Heart right ventricle (tissue), 16 donors: ENCODE measurements around the gene HLA-DRB1. TPM values are rescaled to one million over a fixed set of nuclear protein-coding genes. Genes with fewer than 3 reads are reported as not detected.

Source experiments
- ATAC-seq, 8 donors: fragments of 200-7000 bp; cut with Tn5 transposase; one replicate each; pipeline ENCODE4 v1.9.1; 2020; ENCODE audit warnings: mild to moderate bottlenecking in 8 of 8, moderate library complexity in 8 of 8, moderate number of reproducible peaks in 1 of 8
- DNase-seq, 2 donors: peaks; one replicate each; pipeline ENCODE4 v3.0.0-alpha.2; 2020
- H3K27ac ChIP-seq, 10 donors: fragments of 200-600 bp; sonication (generic) in 2 of 10; one replicate each; pipeline versions ENCODE4 v1.5.0 to v1.8.0; 2020 to 2022; ENCODE audit warnings: mild to moderate bottlenecking in 3 of 10
- H3K27me3 ChIP-seq, 7 donors: fragments of 200-600 bp; one replicate each; pipeline ENCODE4 v1.8.0; 2021 to 2022; ENCODE audit warnings: mild to moderate bottlenecking in 2 of 7
- H3K36me3 ChIP-seq, 9 donors: fragments of 200-600 bp; sonication (generic) in 1 of 9; one replicate each; pipeline versions ENCODE4 v1.5.0 to v1.8.0; 2020 to 2022; ENCODE audit warnings: mild to moderate bottlenecking in 2 of 9
- H3K4me1 ChIP-seq, 9 donors: fragments of 200-600 bp; sonication (generic) in 1 of 9; one replicate each; pipeline versions ENCODE4 v1.5.0 to v1.8.0; 2020 to 2022; ENCODE audit warnings: mild to moderate bottlenecking in 4 of 9
- H3K4me3 ChIP-seq, 10 donors: fragments of 200-600 bp; sonication (generic) in 2 of 10; one replicate each; pipeline versions ENCODE4 v1.5.0 to v1.8.0; 2020 to 2022; ENCODE audit warnings: mild to moderate bottlenecking in 7 of 10, moderate library complexity in 2 of 10
- H3K9me3 ChIP-seq, 11 donors: fragments of 200-600 bp in 10 of 11; sonication (generic) in 2 of 11; one replicate each; pipeline versions ENCODE4 v1.5.0 to v1.8.0; 2013 to 2022; ENCODE audit warnings: mild to moderate bottlenecking in 2 of 11, control low read depth in 1 of 11, moderate library complexity in 1 of 11
- WGBS, 2 donors: extraction: QIAGEN DNeasy Blood & Tissue Kit; methylation state at CpG; one replicate each; pipeline ENCODE4 v1.1.7; 2013; ENCODE audit warnings: inconsistent platforms in 1 of 2; 5-methylcytosine and 5-hydroxymethylcytosine counted together
- intact Hi-C, 10 donors: fragments of 100-400 bp; cut with DNase I; formaldehyde crosslinking; loops; one replicate each; pipeline versions ENCODE4 v1.11.1 to v1.14.2; 2022
- polyA plus RNA-seq, 2 donors: library from polyadenylated mRNA; stranded (reverse); fragments of 200-250 nt; gene quantifications; one replicate each; pipeline ENCODE4 v1.2.3, GENCODE V29; 2013
- total RNA-seq, 10 donors: library from RNA; stranded (reverse); fragmentation: NEBNext Ultra II Directional in 3 of 10; extraction: Animal tissue kit (Norgen Biotek cat#: 25700) in 3 of 10; gene quantifications; one replicate each; pipeline versions ENCODE4 v1.2.1 to v1.2.4, GENCODE V29; 2021 to 2023
- TF ChIP-seq, protein P1 (sequence below), 9 donors: fragments of 200-600 bp; sonication (generic) in 2 of 9; IDR thresholded peaks; one replicate each; pipeline versions ENCODE4 v1.5.0 to v1.8.0; 2021 to 2022; ENCODE audit warnings: antibody characterized with exemption in 9 of 9, mild to moderate bottlenecking in 5 of 9, moderate library complexity in 1 of 9
- donor health status: Arrhythmogenic right ventricular cardiomyopathy.
- donor health status: ischemic (EF 13 %, LVEDD 7.1; RV severe dilation, severe dysfunction).
- donor health status: healthy with polysubstance abuse.
- donor health status: DM: no; HTN: yes; CAD: no.
- donor health status: DM: no; HTN: no; CAD: no.
- donor health status: ischemic (EF 25% LVEDD 6.9; RV normal size, moderate dysfunction).
- donor health status: ischemic (EF 25% LVEDD 5.7; RV mildly dilated, moderate dysfunction).
- donor health status: healthy.
- donor health status: DM: yes; HTN: yes; CAD: no.
- donor health status: Ischemic cardiomyopathy.
- donor health status: ischemic (EF 35%, LVEDD 5.7; RV mildly dilated, moderate dysfunction).
- donor health status: nonischemic (EF 11% LVEDD 7.7; RV severe dilation, severe dysfunction).
- donor health status: DM: yes; HTN: yes; CAD: no.
- donor health status: PGD.
- donor health status: ischemic (EF 29% LVEDD 5.4; RV normal size, mild dysfunction).
- donor health status: nonischemic (EF 23%, LVEDD 6.1; RV moderate dilation, normal function).

Gene HLA-DRB1
- total and polyA plus RNA-seq, 12 donors, result 28.8 to 313 (median 76.4) TPM

DNA sequence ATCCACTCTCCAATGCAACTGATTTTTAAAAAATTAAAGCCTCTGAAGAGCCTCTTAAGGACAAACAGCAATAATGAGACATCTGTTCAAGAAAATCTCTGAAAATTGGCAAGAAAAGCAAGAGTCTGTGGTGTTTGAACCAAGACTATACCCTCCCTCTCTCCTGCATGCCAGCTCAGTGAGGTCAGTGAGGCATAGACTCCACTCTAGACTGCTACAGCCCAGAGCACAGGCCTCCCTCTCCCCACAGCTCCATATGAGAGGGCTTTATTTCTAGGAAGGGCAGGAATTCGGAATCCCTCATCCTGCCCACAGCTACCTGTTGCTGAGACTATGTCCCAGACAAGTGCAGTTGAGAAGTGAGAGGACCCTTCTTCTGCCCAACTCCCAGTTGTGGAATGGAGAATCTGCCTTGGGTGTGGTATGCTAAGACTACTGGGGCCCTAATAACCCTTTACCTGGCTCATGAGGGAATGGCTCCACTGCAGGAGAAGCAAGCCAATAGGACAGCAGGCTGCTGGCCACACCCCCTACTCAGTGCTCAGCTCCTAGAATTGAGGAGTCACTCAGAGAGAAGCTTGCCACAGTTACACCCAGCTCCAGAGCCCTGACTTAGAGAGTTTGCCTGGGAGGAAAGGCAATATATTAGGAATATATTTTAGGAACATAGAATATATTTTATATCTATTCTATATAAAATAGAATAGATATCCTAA is 24.9 kb upstream of the HLA-DRB1 start:
- Histone ChIP-seq H3K36me3 (no peaks in the 10 kb centered on the region), H3K4me1 (peaks cover 0 to 8% (median 0%) of the 10 kb centered on the region in 9 donors), H3K9me3 (peaks cover 0 to 22% (median 5%) of the 10 kb centered on the region in 11 donors), H3K27me3 (no peaks in the 10 kb centered on the region), H3K27ac (peak overlapping the region in 1 of 10 donors; percentile 30), H3K4me3 (no peak overlapping the region)
- WGBS, 2 donors, result 2 to 63% methylated on average over 1 of the region's 1 CpG
- no peak for ATAC-seq
- no peak for DNase-seq
- intact Hi-C loops, result loop anchor here in 1 of 10 donors (10.0 kb wide), 1 partner anchor 180 kb away; the partner anchor contains the start of gene HLA-DRA
- TF ChIP-seq, protein P1, sequence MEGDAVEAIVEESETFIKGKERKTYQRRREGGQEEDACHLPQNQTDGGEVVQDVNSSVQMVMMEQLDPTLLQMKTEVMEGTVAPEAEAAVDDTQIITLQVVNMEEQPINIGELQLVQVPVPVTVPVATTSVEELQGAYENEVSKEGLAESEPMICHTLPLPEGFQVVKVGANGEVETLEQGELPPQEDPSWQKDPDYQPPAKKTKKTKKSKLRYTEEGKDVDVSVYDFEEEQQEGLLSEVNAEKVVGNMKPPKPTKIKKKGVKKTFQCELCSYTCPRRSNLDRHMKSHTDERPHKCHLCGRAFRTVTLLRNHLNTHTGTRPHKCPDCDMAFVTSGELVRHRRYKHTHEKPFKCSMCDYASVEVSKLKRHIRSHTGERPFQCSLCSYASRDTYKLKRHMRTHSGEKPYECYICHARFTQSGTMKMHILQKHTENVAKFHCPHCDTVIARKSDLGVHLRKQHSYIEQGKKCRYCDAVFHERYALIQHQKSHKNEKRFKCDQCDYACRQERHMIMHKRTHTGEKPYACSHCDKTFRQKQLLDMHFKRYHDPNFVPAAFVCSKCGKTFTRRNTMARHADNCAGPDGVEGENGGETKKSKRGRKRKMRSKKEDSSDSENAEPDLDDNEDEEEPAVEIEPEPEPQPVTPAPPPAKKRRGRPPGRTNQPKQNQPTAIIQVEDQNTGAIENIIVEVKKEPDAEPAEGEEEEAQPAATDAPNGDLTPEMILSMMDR (IDR thresholded peaks at IDR 0.05), result no peak

DNA sequence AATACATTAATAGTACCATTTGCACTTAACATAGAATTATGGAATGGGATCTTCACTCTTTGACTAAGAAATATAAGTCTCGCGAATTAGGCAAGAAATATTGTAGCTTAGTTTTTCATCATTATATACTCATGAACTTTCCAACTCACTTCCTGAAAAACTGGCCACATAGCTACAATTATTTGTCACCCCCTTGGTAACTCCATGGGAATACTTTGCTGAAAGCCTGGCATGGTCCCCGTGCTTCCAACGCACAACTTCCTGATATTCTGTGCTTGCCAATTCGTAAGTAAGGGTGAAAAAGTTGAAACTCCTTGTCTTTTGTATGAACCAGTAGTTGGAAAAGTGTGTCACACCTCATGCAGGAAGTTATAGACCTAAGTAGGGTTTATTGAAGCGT is 23.8 kb upstream of the HLA-DRB1 start:
- TF ChIP-seq, protein P1 (IDR thresholded peaks at IDR 0.05), result no peak
- peak overlapping the region in 7 of 10 donors; percentile 10 to 43 (median 26) for H3K27ac ChIP-seq
- peak in 4 of 8 donors; percentile 35 to 57 (median 43) for ATAC-seq
- H3K4me1 ChIP-seq, result peaks cover 0 to 13% (median 0%) of the 10 kb centered on the region in 9 donors
- WGBS, 2 donors, result 23 to 51% methylated on average over 6 of the region's 6 CpGs
- H3K27me3 ChIP-seq, result no peaks in the 10 kb centered on the region
- no peaks in the 10 kb centered on the region for H3K36me3 ChIP-seq
- no peak overlapping the region for H3K4me3 ChIP-seq
- DNase-seq, result peak in 1 of 2 donors; percentile 27
- H3K9me3 ChIP-seq, result peaks cover 0 to 18% (median 5%) of the 10 kb centered on the region in 11 donors
- intact Hi-C loops, result loop anchor here in 1 of 10 donors (10.0 kb wide), 1 partner anchor 179 kb away; the partner anchor contains the start of gene HLA-DRA

DNA sequence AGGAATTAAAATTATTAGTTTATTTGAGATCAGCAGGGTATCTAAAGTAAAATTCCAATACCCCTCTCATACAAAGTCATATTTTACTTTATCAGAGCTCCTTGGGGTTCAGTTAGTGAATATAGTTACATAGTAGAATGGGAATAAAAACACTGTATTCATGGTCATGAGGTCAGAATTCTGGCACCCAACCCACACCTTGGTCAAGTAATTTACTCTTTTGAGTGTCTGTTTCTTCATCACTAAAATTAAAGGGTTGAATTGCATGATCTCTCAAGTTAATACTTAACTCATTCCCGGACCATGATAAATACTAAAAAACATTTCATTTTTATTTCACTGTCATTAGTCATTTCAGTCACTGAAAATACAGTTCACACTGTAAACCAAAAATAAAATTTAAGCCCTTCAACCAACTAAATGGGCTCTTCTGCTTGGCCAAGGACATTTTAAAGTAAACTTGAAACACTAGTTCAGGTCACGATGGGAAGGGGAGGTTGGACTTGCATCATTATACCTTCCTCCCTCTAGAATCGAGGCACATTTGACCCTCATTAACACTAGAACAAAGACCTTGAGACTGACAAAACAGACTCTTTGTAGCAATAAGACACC is 21.1 kb upstream of the HLA-DRB1 start:
- H3K27ac ChIP-seq, result peak overlapping the region in 4 of 10 donors; percentile 81 to 90 (median 83)
- DNase-seq, result no peak
- H3K36me3 ChIP-seq, result no peaks in the 10 kb centered on the region
- no peak for ATAC-seq
- WGBS, 2 donors, result 21 to 54% methylated on average over 3 of the region's 3 CpGs
- H3K4me1 ChIP-seq, result peaks cover 0 to 13% (median 0%) of the 10 kb centered on the region in 9 donors
- no peak overlapping the region for H3K4me3 ChIP-seq
- no peaks in the 10 kb centered on the region for H3K9me3 ChIP-seq
- no peaks in the 10 kb centered on the region for H3K27me3 ChIP-seq
- TF ChIP-seq, protein P1 (IDR thresholded peaks at IDR 0.05), result no peak
- intact Hi-C loops, result loop anchor here in 1 of 10 donors (10.0 kb wide), 1 partner anchor 176 kb away; the partner anchor contains the start of gene HLA-DRA
